A549 (cell line): ENCODE results near the gene NOXA1.

Experiments
- JUN ChIP-seq, 2 experiments: fragments of >200 bp; sonication (Bioruptor Twin); formaldehyde crosslinking; IDR thresholded peaks; 2 replicates in 1 of 2; 3 replicates in 1 of 2; pipeline ENCODE4 v1.6.1; 2016 to 2017
- JUNB ChIP-seq: fragments of >200 bp; sonication (Bioruptor Twin); formaldehyde crosslinking; IDR thresholded peaks from 2 replicates; pipeline ENCODE4 v1.6.1; 2016
- MAZ ChIP-seq: fragments of 150-350 bp; IDR thresholded peaks from 2 replicates; pipeline ENCODE4 v1.6.1; 2014; ENCODE audit warnings: antibody characterized with exemption, low read depth, low read length, borderline replicate concordance
- NR3C1 ChIP-seq: fragments of >200 bp; sonication (Bioruptor Twin); formaldehyde crosslinking; IDR thresholded peaks from 3 replicates; pipeline ENCODE4 v1.6.1; 2017
- POLR2A ChIP-seq: IDR thresholded peaks from 2 replicates; pipeline ENCODE4 v1.6.1; 2012; ENCODE audit warnings: mild to moderate bottlenecking, low read length
- POLR2AphosphoS2 ChIP-seq: conservative IDR thresholded peaks from 2 replicates; pipeline ENCODE4 v1.6.1; 2012; ENCODE audit warnings: low read length, improper control_type of control experiment, inconsistent platforms
- ZSCAN20 ChIP-seq: fragments of 250-450 bp; sonication (Bioruptor Pico); IDR thresholded peaks from 2 replicates; pipeline ENCODE4 v1.8.0; 2022; ENCODE audit warnings: mild to moderate bottlenecking, moderate library complexity
- TF ChIP-seq, protein P1 (sequence below): fragments of >200 bp; sonication (Bioruptor Twin); formaldehyde crosslinking; IDR thresholded peaks from 3 replicates; pipeline ENCODE4 v1.5.1; 2016

DNA sequence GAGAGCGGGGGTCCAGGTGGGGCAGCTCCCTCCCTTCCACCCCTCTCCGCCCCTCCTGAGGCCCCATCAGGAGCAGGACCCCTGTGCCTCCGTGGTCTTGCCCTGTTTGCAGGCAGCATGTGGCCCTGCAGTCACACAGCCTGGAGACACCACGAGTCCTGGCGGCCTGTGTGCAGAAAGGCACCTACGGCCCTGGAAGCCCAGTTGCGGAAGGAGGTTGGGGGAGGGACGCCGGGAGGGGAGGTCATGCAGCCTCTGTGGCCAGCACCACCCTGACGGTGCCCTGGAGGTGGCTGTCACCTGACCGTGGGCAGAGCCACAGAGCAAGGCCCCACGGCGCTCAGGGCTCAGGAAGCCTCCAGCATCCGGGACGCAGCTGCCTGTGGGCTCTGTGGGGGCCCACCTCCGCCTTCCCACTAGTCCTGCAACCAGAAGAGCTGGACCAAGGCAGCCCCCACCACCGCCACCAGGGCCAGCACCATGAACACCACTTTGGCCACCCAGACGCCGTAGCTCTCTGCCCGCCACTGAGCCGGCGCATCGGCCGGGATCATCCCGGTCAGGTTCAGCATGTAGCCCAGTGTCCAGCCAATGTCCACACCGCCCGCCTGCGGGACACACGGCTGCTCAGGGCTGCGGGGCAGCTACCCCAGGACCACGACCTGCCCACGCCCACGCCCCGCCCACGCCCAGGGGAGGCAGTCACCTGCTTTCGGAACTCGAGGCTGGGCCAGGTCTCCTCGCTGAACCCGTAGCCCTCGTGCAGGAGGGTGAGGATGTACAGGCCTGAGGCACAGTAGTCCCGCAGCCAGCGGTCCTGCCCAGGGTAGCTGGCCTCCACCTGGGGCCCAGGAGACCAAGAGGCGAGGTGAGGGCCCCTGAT is 11.5 kb downstream of the NOXA1 start:
- no peak for TF ChIP-seq NR3C1
- no peak for TF ChIP-seq JUNB
- no peak for TF ChIP-seq ZSCAN20 (CRISPR knock-in tag)
- no peak for TF ChIP-seq POLR2A
- TF ChIP-seq, protein P1, sequence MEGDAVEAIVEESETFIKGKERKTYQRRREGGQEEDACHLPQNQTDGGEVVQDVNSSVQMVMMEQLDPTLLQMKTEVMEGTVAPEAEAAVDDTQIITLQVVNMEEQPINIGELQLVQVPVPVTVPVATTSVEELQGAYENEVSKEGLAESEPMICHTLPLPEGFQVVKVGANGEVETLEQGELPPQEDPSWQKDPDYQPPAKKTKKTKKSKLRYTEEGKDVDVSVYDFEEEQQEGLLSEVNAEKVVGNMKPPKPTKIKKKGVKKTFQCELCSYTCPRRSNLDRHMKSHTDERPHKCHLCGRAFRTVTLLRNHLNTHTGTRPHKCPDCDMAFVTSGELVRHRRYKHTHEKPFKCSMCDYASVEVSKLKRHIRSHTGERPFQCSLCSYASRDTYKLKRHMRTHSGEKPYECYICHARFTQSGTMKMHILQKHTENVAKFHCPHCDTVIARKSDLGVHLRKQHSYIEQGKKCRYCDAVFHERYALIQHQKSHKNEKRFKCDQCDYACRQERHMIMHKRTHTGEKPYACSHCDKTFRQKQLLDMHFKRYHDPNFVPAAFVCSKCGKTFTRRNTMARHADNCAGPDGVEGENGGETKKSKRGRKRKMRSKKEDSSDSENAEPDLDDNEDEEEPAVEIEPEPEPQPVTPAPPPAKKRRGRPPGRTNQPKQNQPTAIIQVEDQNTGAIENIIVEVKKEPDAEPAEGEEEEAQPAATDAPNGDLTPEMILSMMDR: no peak
- TF ChIP-seq JUN (IDR thresholded peaks at IDR 0.05): no peak
- TF ChIP-seq POLR2AphosphoS2: no peak
- TF ChIP-seq MAZ: no peak
